ENCODE data around the gene CLCA2.

The CLCA2 gene

GRCh38 chr1:86466109-86466844 lies 42.3 kb downstream of the CLCA2 start:
- no peak for DNase-seq (ENCODE audit: low spot score)
- in situ Hi-C loops (cut with MboI; ENCODE audit: low sequenced_read_pairs, unreplicated experiment) = no loop called here
- TF ChIP-seq CTCF (IDR thresholded peaks at IDR 0.05; ENCODE audit: borderline replicate concordance, control extremely low read depth, extremely low read depth, insufficient read depth, missing control alignments) = no peak

- TF ChIP-seq CTCF (IDR thresholded peaks at IDR 0.05; ENCODE audit: borderline replicate concordance, control extremely low read depth, extremely low read depth, insufficient read depth, missing control alignments) = no peak
- DNase-seq (ENCODE audit: low spot score) = no peak
- in situ Hi-C loops (cut with MboI; ENCODE audit: low sequenced_read_pairs, unreplicated experiment) = no loop called here
Measured at GRCh38 chr1:86466986-86467385, 43.0 kb downstream of the CLCA2 start.

- DNase-seq (ENCODE audit: low spot score) = no peak
- TF ChIP-seq CTCF (IDR thresholded peaks at IDR 0.05; ENCODE audit: borderline replicate concordance, control extremely low read depth, extremely low read depth, insufficient read depth, missing control alignments) = no peak
Measured at GRCh38 chr1:86468501-86468977, 44.6 kb downstream of the CLCA2 start, which contains the start of gene CLCA1. Gene CLCA1 (plus strand): TSS chr1:86468927. CDS start chr1:86468972, 45 bp downstream.

GRCh38 chr1:86470859-86471258 lies 46.9 kb downstream of the CLCA2 start:
- no peak for TF ChIP-seq CTCF (IDR thresholded peaks at IDR 0.05; ENCODE audit: borderline replicate concordance, control extremely low read depth, extremely low read depth, insufficient read depth, missing control alignments)
- in situ Hi-C loops (cut with MboI; ENCODE audit: low sequenced_read_pairs, unreplicated experiment) = no loop called here

More at GRCh38 chr1:86468501-86468977, 44.6 kb downstream of the CLCA2 start, which contains the start of gene CLCA1:
- in situ Hi-C loops (cut with MboI; ENCODE audit: low sequenced_read_pairs, unreplicated experiment) = no loop called here

GRCh38 chr1:86471291-86471690 lies 47.3 kb downstream of the CLCA2 start:
- in situ Hi-C loops (cut with MboI; ENCODE audit: low sequenced_read_pairs, unreplicated experiment) = no loop called here
- TF ChIP-seq CTCF (IDR thresholded peaks at IDR 0.05; ENCODE audit: borderline replicate concordance, control extremely low read depth, extremely low read depth, insufficient read depth, missing control alignments) = no peak
- DNase-seq (ENCODE audit: low spot score) = no peak

More at GRCh38 chr1:86470859-86471258, 46.9 kb downstream of the CLCA2 start:
- peak; percentile 38 for DNase-seq (ENCODE audit: low spot score)

GRCh38 chr1:86472152-86472551 lies 48.2 kb downstream of the CLCA2 start:
- peak; percentile 14 for DNase-seq (ENCODE audit: low spot score)
- in situ Hi-C loops (cut with MboI; ENCODE audit: low sequenced_read_pairs, unreplicated experiment) = no loop called here

More at GRCh38 chr1:86472152-86472551, 48.2 kb downstream of the CLCA2 start:
- no peak for TF ChIP-seq CTCF (IDR thresholded peaks at IDR 0.05; ENCODE audit: borderline replicate concordance, control extremely low read depth, extremely low read depth, insufficient read depth, missing control alignments)
